Left ventricle myocardium superior (tissue), 1 donor: ENCODE results near the gene NBAS. TPM values are rescaled to one million over a fixed set of nuclear protein-coding genes. Genes with fewer than 3 reads are reported as not detected.
"Not testable (repeated sequence)": the region's sequence is repeated elsewhere in the genome, so short reads cannot be mapped to it uniquely, and the experiment has no call there.

ENCODE experiments used
- ATAC-seq: fragments of 200-7000 bp; cut with Tn5 transposase; one replicate; pipeline ENCODE4 v1.9.1; 2020; ENCODE audit warnings: mild to moderate bottlenecking, moderate library complexity
- DNase-seq: peaks from one replicate; pipeline ENCODE4 v3.0.0-alpha.2; 2020
- intact Hi-C: fragments of 100-400 bp; cut with micrococcal nuclease; formaldehyde crosslinking; loops from one replicate; pipeline ENCODE4 v1.11.0; 2022
- total RNA-seq: library from RNA; stranded (reverse); fragmentation: NEBNext Ultra II Directional; extraction: Animal tissue kit (Norgen Biotek cat#: 25700); gene quantifications from one replicate; pipeline ENCODE4 v1.2.1, GENCODE V29; 2021
- donor health status: DM: no; HTN: yes; CAD: no; lungs with severe emphysema.

Gene NBAS
- total RNA-seq, 1 donor from 2014 or later = 64.4 TPM

DNA sequence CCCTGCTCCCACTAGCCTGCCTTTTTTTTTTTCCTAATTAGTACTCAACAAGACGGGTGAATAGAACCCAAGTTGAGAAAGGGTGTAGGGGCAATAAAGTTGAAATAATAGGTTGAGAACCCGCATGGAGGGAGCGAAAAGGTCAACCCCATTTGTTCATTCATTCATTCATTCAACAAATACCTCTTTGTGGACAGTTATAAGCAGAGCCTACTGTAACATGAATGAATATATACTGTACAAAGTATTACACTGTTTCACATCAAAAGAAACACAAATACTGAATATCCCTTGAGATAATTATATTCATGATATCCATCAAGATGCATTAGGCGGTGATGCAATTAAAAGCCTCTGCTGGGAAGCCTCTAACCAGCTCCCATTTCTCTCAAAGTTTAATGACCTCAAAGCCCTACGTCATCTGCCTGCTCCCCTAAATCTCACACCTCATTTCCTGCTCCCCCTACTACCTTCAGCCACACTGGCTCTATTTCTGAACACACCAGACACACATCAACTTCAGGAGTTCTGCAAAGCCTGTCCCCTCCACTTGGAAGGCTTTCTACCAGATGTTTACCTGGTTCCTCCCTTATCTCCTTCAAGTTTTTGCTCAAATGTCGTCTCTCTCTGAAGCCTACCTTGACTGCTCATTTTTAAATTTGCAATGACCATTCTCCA lies 1.4 kb upstream of the NBAS start:
- DNase-seq = no peak
- intact Hi-C loops = no loop called here
- ATAC-seq = no peak

DNA sequence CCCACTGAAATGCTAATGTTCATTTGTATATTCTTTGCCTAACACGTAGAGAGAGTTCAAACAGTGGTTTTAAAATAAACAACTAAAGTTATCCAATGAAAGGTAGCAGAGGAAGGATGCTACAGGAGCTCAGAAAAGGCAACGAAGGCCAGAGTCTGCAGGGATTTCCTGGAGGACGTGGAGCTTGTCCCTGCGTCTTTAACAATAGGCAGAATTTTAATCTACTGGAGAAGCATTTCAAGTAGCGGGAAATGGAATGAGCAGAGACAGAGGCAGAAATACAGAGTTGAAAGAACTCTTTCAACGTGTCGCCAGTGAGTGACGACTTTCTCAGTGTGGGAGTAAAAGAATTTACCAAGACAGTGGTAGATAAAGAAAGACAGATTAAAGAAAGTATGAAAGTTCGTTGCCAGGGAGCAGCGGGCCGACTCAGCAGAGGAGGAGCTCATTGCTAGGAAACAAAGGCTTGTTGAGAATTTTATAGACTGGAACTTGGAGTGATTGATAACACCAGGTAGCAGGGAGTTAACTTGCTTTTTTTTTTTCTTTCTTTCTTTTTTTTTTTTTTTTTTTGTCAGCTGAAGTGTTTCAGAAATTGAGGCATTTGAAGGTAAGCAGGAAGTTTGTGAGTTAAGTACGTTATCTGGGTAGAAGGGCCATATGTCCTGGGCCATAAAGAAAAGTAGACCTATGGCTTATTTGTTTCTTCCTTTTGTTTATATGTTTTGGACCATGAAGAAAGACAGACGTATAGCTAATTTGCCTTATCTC lies 625 bp upstream of the NBAS start:
- no peak for DNase-seq
- ATAC-seq = peak; percentile 67

DNA sequence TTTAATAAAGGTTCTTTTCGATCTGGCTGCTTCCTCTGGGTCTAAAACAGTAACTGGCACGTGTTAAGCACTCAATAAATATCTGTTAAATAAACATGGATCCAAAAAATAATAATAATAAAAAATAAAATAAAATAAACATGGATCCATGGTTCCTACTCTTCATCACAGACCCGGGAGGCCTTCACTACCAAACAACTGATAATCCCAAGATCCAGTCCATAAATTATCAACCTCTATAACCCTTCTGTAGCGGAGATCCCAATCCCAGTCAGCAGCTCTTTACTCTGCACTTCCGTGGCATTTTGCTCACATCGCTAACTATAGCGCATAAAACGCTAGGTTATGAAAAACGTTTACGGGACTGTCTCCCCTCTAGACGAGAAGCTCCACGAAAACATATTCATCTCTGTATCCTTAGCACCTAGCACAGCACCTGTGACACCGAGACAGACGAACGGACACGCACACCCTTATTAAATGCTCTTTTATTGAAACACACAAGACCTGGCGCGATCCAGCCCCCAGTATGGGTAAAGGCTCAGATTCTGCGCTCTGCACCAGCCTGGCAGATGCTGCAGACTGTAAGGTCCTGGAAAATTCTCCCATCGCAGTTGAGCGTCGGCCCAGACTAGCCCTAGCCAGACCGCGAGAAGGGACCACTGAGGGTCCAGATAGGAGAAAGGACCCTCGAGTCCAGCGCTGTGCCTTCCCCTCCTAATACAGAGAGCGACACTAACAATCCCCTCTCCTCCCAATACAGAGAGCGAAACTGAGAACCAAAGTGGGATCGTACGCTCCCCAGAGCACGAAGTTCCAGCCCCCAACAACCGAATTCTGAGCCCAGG lies 770 bp downstream of the NBAS start:
- no peak for DNase-seq
- ATAC-seq = peak; percentile 52
- intact Hi-C loops = no loop called here

More for the DNA sequence above, 625 bp upstream of the NBAS start:
- intact Hi-C loops = no loop called here

- intact Hi-C loops = no loop called here
- DNase-seq = no peak
- ATAC-seq = no peak
Observed at GRCh38 chr2:15559379-15560139, 1.6 kb downstream of the NBAS start.

DNA sequence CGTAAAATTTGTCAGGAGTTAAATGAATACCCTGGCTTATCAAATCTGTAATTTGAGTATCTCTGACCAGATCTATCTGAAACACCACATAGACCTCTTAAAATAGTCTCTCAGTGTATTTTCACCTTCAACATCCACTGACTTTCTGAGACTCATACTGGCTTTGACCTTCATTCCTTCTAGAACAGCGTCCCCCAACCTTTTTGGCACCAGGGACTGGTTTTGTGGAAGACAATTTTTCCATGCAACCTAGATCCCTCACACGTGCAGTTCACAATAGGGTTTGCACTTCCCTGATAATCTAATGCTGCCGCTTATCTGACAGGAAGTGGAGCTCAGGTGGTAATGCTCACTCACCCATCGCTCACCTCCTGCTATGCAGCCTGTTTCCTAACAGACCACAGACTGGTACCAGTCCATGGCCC lies 3.2 kb downstream of the NBAS start:
- DNase-seq (no peak), ATAC-seq (no peak)
- intact Hi-C loops = no loop called here

- intact Hi-C loops = no loop called here
- ATAC-seq (no peak), DNase-seq (no peak)
Observed at GRCh38 chr2:15556311-15556930, 4.7 kb downstream of the NBAS start.

GRCh38 chr2:15555760-15556193 lies 5.4 kb downstream of the NBAS start:
- intact Hi-C loops = no loop called here
- no peak for DNase-seq
- no peak for ATAC-seq

GRCh38 chr2:15554525-15555218 lies 6.5 kb downstream of the NBAS start:
- intact Hi-C loops = no loop called here
- no peak for DNase-seq
- no peak for ATAC-seq

DNA sequence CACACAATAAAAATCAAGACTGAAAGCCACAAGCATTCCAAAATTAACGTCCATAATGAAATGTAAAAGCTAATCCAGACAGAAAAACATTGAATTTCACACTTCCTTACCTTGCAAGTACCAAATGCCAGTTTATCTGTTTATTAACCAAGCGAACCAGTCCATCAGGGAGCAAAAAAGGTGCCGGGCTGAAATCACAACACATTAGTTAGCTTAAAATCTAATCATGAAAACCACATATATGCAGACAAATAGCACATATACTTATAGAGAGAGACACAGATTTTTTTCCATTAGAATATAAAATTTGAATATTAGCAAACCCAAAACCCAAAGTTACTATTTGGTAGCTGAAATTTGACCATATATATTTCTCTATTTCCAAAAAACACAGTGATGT lies 7.2 kb downstream of the NBAS start:
- ATAC-seq = no peak
- intact Hi-C loops = no loop called here

GRCh38 chr2:15553519-15553918 lies 7.6 kb downstream of the NBAS start:
- intact Hi-C loops = no loop called here
- ATAC-seq (no peak), DNase-seq (no peak)

More for the DNA sequence above, 7.2 kb downstream of the NBAS start:
- no peak for DNase-seq

DNA sequence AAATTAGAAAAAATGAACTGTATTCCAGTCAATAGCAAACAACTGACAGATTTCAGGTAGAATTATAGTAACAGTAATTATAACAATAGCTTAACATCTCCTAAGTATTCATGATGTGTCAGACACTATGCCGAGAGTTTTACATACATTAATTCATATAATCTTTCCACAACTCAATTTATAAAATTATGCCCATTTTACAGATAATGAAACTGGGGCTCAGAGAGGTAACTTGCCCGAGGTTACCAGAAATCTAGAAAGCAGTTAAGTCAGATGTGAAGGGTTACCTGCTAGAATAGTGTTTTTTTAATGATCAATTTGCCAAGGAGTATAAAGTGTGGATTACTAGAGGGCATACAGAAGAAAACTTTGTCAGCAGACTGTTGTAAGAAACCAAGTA lies 12.2 kb downstream of the NBAS start:
- no peak for ATAC-seq

GRCh38 chr2:15547115-15547876 lies 13.8 kb downstream of the NBAS start:
- intact Hi-C loops = no loop called here
- no peak for DNase-seq
- no peak for ATAC-seq

More for the DNA sequence above, 12.2 kb downstream of the NBAS start:
- no peak for DNase-seq
- intact Hi-C loops = no loop called here

- intact Hi-C loops = no loop called here
- ATAC-seq (no peak), DNase-seq (no peak)
Observed at GRCh38 chr2:15546297-15547098, 14.6 kb downstream of the NBAS start.

GRCh38 chr2:15544227-15544626 lies 16.9 kb downstream of the NBAS start:
- DNase-seq = no peak
- intact Hi-C loops = no loop called here
- ATAC-seq = no peak

DNA sequence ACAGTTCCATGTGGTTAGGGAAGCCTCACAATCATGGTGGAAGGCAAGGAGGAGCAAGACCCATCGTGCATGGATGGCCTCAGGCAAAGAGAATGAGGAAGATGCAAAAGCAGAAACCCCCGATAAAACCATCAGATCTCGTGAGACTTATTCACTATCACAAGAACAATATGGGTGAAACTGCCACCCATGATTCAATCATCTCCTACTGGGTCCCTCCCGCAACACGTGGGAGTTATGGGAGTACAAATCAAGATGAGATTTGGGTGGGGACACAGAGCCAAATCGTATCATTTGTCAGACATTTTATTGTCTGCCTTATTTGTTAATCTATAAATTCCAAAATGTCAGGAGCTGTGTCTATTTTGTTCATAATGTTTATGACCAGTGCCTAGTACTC lies 17.6 kb downstream of the NBAS start:
- ATAC-seq = no peak
- no peak for DNase-seq
- intact Hi-C loops = no loop called here

- DNase-seq (no peak), ATAC-seq (peak; percentile 46)
- intact Hi-C loops = no loop called here
Observed at GRCh38 chr2:15543053-15543452, 18.1 kb downstream of the NBAS start.

DNA sequence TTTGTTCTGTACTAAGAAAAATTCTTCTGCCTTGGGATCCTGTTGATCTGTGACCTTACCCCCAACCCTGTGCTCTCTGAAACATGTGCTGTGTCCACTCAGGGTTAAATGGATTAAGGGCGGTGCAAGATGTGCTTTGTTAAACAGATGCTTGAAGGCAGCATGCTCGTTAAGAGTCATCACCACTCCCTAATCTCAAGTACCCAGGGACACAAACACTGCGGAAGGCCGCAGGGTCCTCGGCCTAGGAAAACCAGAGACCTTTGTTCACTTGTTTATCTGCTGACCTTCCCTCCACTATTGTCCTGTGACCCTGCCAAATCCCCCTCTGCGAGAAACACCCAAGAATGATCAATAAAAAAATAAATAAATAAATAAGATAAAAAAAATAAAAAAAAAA lies 18.9 kb downstream of the NBAS start:
- DNase-seq, intact Hi-C loops: not testable (repeated sequence)
- ATAC-seq = peak; percentile 54
